Measurements from ENCODE around the gene BRD9.
A peak's percentile ranks its signal among the peaks of the same experiment; 100 is the strongest.
"Not testable (repeated sequence)": the region's sequence is repeated elsewhere in the genome, so short reads cannot be mapped to it uniquely, and the experiment has no call there.

BRD9 gene

DNA sequence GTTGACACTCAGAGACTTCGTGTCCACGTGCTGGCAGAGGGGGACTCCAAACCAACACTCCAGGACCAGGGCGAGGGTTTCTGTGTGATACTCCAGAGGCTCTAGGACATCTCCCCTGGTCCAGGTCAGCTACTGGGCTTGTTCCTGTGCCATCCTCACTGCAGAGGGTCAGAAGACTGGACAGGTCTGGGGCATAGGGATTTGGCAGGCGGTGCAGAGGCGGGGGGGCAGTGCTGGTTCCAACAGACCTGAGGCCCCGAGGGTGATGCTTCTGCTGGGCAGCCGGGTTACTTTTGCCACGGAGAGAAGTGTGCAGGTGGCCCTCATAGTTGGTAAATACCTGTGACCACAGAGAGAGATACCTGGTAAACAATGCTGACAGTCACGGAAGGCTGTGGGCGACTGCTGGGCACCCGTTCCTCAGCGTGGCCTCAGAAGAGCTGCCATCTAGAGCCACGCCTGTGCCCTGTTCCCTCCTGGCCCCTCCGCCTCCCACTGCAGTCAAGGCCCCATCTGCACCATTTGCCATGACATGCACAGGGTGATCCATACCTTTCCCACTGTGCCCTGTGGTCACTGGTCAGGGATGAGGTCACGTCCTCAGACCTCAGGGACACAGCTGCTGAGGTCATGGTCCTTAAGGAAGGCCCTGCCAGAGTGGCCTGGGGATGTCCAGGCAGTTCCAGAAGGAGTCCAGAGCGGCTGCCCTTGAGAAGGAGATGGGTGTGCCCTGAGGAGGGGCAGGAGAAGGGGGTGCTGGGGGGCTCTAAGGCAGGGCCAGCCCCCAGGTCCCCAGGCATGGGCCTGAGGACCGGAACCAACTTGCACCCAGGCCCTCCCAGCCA, 30.1 kb upstream of the BRD9 start:
- no peak for DNase-seq (ENCODE audit: low read depth)

DNA sequence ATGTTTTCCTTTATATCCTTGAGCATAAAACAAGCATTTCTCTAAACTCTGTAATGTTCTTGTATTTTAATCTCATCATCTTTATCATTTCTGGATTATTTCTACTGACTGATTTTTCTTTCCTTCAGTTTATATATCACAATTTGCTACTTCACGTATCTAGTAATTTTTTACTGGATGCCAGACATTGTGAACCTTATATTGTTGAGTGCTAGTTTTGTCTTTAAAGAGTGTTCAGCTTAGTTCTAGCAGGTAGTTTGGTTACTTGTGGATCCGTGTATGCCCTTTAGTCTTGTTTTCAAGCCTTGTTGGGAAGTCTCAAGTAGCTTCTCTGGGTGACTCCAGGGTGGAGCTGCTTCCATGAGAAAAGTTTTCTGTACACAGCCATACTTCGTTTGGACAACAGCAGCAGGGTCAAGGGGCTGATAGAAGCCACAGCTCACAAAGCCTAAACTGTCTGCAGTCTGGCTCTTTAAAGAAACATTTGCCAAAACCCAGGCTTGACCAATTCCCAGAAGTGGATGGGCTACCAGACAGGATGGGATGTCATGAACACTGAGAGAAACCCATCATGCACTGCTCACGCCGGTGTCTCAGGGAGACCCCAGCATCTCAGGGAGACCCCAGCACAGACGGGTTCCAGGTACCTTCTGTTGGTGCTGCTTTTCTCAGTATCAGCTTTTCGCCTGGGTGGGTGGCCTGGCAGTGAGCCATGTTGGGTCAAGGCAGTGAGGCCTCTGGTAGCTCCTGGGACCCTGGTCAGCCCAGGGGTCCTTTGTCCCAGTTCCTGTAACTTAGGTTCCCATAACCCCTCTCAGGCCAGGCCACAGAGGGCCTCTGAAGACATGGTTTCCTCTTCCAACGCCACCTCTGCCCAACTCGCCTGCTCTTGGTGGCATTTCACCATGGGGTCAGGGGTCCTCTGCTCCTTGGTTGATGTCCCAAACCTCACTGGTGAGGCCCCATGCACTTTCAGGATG, 29.1 kb upstream of the BRD9 start:
- DNase-seq (ENCODE audit: low read depth): no peak

DNA sequence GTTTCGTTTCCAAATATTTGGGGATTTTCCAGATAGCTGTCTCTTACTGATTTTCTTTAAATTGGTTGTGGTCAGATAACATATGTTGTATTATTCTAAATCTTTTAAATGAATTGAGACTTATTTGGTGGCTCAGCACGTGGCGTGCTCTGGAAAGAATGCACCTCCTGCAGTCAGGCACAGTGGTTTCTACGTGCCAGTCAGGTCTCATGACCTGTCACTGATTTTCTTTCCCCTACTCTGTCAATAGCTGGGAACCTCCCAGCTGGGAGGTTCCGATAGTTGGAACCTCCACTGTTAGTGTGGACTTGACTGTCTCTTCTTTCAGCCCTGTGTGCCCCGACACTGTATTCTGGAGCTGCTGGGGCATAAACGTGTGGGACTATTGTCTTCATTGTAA, 27.7 kb upstream of the BRD9 start:
- DNase-seq (ENCODE audit: low read depth): no peak

DNA sequence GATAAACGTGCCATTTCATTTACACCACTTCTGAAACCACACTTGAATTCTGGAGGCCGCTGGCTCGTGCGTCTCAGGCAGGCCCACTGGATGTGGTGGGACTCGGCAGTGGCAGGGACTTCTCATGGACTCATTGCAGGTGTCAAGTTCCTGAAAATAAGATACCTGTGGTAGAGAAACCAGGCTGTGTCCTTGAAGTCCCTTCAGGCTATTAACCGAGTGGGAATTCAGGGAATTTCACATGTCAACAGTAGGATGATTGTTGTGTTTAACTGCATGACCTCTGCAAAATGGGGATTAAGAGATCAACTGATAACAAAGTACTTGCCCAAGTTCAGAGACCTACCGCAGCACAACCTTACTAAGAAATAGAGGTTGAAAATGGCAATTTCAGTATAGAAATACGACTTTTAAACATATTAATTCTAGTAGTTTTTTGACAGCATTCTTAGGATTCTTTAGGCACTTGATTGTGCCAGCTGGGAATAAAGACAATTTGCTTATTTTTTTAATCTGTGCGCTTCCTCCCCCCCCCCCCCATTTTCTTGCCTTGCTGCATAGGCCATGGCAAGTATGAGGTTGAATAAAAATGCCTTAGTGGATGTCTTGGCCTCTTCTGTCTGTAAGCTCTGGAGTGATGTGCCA, 26.9 kb upstream of the BRD9 start:
- no peak for DNase-seq (ENCODE audit: low read depth)

DNA sequence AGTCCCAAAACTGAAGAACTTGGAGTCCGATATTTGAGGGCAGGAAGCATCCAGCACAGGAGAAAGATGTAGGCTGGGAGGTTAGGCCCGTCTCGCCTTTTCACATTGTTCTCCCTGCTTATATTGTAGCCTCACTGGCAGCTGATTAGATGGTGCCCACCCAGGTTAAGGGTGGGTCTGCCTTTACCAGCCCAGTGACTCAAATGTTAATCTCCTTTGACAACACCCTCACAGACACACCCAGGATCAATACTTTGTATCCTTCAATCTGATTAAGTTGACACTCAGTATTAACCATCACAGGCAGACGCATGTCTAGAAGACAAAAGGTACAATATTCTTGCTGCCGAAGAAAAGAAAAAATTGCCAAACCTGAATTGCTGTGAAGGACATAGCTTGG, 26.1 kb upstream of the BRD9 start:
- not testable (repeated sequence) for DNase-seq (ENCODE audit: low read depth)

DNA sequence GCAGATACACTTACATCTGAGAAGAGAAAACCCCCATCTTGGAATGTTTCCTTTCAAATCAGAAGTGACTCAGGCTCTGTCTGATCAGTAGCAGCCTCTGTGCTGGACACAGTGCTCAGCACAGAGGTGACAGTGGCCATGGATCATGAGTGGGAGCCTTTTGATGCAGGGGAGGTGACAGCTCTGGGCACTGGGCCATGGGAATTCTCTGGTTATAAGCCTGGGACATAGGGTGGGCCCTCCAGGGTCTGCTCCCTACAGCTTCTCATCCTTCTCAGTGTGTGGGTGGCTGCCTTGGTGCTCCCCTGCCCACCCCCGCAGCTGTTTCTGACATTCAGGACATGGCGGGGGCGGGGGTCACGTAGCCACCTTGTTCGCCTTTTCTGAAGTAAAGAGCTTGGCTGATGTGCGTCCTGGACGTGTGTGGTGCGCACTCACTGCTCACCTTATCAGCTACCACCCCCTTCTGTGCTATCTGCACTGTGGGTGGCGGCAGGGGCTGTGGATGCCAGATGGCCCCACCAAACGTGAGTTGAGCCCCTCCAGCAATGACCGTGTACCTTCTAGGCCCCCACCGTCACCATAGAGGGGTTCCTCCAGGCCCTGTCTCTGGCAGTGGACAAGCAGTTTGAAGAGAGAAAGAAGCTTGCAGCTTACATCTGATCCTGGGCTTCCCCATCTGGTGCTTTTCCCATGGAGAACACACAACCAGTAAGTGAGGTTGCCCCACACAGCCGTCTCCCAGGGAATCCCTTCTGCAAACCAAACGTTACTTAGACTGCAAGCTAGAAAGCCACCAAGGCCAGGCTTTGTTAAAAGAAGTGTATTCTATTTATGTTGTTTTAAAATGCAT, 24.1 kb upstream of the BRD9 start:
- DNase-seq (ENCODE audit: low read depth): no peak

DNA sequence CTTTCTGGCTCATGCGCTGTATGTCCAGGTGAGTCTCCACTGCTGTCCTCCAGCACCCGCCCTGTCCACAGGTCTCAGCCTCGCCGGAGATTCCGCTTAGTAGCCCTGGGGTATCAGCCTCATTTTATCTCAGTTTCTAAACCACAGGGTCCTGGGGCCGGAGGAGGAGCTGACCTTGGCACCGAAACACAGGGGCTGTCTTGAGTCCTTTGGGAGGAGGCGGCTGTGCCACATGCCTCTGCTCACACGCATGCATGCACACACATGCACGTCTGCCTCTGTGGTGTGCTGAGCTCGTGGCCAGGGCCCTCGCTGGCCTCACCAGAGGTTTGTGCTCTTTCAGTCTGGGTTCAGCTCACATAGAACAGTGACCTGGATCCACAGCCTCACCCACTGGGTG, 23.3 kb upstream of the BRD9 start:
- no peak for DNase-seq (ENCODE audit: low read depth)

DNA sequence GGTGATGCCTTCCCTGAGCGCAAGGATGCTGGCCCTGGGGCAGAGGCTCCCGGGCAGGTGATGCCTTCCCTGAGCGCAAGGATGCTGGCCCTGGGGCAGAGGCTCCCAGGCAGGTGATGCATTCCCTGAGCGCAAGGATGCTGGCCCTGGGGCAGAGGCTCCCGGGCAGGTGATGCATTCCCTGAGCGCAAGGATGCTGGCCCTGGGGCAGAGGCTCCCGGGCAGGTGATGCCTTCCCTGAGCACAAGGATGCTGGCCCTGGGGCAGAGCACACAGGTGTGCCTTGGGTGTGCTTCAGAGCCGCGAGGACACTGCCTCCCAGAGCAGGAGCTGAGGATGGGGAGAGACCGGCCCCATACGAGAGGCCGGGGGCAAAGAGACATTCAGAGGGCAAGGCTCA, 22.7 kb upstream of the BRD9 start:
- not testable (repeated sequence) for DNase-seq (ENCODE audit: low read depth)

DNA sequence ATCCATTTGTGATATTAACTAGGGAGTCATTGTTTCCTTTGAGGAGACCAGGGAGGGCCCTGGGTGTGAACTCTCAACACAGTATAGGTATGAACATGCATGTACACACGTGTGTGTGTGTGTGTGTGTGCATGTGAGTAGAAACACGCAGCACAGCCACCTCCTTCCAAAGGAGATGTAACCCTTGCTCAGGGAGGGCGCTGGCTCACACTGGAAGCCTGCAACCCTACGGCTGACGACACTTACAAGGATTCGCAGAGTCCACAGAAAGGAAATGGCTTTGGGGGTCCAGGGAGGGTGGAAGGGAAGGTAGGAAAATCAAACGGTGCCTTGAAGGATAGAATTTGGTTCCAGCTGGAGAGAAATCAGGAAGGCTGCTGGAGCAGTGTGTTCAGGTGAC, 22.0 kb upstream of the BRD9 start:
- no peak for DNase-seq (ENCODE audit: low read depth)

DNA sequence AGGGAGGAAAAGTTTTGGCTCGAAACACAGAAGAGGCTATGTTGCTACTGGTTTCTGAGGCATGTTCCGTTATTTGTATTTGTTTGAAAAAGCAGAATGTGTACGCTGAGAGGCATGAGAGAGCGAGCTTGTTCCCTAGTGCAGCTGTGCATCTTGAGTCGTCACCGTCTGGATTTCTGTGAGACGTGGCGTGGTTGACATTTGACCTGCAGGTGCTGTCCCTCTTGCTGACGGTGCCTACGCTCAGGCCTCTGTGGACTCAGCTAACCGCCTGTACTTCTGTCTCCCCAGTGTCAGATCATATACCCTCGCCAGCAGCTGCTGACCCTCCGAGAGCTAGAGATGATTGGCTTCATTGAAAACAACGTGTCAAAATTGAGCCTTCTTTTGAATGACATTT, 21.6 kb upstream of the BRD9 start:
- DNase-seq (ENCODE audit: low read depth): no peak

DNA sequence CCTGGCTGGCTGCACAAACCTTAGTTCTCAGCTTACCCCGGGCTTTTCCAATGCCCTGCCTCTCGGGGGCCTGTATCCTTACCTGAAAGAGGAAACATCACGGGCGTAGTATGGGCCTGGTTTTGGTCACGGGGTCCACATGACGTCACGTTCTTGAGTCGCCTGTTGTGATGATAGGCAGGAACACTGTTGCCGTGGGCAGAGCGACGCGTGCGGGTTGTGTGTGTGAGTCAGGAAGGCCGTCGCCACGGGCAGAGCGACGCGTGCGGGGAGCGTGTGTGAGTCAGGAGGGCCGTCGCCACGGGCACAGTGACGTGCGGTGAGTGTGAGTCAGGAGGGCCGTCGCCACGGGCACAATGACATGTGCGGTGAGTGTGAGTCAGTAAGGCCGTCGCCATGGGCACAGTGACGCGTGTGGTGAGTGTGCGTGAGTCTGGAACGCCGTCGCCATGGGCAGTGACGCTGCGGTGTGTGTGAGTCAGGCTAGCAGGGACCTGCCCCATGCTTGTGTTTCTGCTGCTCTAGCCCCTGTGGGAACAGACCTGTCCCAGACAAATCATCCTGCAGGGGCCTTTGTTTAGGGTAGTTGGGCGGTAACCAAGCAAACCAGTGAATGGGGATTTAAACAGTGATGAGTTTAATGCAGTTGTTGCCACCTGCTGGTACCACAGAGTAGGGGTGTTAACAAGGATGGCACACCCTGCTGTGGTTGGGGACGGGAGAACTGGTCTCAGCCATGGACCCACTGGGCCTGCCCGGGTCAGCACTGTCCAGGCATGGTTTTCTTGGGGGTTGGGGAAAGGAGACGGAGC, 19.9 kb upstream of the BRD9 start:
- DNase-seq (ENCODE audit: low read depth): peak; percentile 99

DNA sequence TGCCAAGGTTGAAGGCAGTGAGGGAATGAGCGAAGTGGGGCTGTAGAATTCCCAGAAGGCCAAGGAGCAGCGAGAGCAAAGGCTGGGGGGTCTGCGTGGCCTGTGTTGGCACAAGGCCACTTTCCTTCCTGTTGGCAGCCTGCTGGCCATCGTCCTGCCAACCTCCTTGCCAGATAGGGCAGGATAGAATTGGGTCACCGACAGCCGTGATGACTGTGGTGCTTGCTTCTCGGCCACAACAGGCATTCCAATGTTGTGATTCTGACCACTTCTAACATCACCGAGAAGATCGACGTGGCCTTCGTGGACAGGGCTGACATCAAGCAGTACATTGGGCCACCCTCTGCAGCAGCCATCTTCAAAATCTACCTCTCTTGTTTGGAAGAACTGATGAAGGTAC, 19.0 kb upstream of the BRD9 start:
- peak; percentile 91 for DNase-seq (ENCODE audit: low read depth)

DNA sequence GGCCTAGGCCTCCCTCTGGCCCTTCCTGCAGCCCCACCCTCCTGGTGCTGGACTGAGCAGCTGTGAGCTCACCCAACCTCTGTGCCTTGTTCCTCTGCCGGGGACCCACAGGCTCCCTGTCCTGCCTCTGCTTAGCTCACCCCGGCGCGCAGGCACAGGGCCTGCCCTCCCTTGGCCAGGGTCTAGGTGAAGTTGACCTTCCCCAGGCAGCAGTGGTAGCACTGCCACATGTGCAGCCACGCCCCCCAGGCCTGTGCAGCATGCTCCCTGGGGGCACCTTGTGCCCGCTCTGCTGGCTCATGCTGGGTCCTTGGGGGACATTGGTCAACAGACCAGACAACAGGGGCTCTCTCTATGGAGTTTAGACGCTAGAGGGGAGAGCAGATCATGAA, 18.2 kb upstream of the BRD9 start:
- DNase-seq (ENCODE audit: low read depth): no peak

DNA sequence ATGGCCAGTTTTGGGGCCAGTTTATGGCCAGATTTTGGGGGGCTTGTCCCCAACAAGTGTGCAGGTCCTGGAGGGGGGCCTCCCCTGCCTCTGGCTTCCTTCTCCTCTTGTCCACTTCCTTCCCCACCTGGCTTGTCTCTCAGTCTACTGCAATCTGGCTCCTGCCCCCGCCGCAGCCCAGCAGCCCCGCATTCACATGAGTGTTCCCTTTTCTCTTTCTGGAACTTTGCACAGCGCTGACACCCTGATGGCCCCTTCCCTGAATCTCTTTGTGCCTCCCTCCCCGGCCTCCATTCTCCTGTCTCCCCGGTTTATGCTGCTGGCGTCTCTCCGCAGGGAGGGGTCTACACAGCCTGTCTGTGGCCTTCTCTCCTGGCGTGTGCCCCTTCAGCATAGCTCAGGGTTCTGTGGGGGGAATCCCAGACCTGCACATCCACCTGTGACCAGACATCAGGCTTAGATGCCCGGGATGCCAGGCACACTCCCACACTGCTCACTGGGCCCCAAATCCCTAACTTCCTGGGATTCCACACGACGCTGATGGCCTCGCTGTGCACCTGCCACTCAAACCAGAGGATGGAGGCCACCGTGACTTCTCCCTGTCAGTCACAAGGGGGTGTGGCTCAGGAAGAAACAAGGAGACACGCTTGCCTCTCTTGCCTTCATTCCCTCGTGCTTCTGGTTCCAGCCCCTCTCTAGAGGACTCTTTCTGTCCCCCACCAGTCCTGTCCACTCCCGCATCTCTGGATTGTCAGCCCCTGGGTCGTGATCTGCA, 17.6 kb upstream of the BRD9 start:
- DNase-seq (ENCODE audit: low read depth): no peak

DNA sequence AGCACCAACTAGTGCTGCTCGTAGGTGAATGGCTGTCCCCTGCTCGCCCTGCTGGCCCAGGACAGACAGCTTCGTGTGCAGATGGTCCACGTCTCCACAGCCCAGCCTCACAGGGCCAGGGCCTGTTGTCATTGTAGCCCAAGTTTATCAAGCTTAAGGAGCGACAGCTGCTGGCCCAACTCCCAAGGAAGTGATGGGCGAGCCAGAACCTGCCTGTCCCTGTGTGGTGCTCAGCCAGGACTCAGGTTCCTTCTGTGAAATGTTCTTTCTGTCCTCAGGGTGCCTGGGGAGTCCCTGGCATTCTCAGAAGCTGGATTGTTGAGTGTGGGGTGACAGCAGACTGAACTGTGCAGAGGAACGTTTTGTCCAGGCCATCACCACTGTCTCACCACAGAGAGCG, 16.5 kb upstream of the BRD9 start:
- no peak for DNase-seq (ENCODE audit: low read depth)

DNA sequence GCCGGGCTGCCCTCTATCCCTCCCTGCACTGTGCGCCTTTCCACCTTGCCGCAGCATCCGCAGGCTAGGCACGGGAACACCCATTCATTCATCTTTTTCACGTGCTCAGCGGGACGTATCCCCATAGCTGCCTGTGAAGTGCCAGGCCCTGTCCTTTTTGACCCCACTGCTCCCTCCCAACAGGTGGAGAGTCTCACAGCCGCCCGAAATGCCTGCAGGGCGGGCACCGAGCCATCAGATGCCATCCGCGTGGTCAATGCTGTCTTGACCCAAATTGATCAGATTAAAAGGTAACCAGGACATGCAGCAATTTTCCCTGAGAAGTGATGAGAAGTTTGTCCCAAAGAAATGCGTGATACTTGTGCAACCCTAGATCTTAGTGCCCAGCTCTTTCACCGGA, 15.6 kb upstream of the BRD9 start:
- DNase-seq (ENCODE audit: low read depth): no peak

DNA sequence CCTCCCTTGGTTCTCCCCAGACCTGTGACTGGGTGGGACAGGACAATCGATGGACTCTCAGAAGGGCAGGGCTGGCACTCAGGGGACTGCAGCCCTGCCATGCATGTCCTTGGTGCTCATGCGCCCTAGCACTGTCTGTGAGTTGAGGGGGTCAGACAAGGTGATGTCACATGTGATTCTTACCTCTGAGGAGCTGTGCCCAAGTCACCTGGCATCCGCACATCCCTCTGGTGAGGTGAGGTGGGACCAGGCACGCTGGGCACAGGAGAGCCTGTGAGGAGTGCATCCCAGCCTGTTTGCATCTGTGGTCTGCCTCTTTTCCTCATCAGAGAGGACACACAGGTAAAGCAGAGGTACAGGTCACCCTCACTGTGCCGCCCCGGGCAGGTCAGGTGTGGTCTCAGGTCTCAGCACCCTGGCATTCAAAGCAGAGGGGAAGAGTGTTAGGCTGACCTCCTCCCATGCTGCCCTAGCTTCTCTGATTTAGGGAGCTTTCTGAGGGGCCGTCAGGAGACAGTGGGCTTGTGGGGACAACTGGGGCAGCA, 14.8 kb upstream of the BRD9 start:
- DNase-seq (ENCODE audit: low read depth): no peak

DNA sequence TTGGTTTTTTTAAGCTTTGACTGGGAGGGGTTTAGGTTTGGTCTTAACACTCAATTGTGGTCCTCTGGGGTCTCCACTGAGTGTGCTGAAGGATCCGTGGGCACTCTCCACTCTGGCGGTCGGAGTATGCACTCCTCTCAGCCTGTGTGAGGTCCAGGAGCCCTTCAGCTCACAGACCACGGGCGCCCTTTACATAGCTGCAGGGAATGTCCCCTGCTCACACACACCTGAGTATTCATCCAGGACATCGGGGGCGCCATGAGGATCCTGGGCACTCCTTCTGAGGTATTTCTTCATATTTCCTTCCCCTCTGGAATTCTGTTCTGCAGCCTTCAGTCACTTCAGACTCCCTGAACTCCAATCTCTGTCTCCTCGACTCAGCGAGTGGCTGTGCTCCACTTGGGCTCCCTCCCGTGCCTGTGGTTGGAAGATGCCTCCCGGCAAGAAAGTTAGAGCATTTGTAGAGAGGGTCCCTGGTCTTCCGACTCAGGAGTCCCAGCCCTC, 12.6 kb upstream of the BRD9 start:
- no peak for DNase-seq (ENCODE audit: low read depth)

DNA sequence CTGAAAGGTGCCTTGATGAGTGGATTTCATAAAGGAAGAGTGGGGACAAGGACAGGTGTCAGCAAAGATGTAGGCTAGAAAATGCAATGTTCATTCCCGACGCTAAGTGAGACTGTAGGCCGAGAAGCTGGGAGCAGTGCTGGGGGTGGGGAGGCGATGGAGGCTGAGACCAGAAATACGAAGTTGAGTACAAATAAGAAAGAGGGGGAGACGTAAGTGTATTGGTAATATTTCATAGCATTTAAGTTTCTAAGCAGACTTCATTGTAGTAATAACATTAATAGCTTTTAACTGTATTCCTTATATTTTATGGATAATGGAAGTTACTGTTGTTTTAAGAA, 11.1 kb upstream of the BRD9 start:
- DNase-seq (ENCODE audit: low read depth): no peak
